ENCODE results near the gene PPM1A. TPM values are rescaled to one million over a fixed set of nuclear protein-coding genes. Genes with fewer than 3 reads are reported as not detected.
A peak's percentile ranks its signal among the peaks of the same experiment; 100 is the strongest.

The PPM1A gene
- total and polyA plus RNA-seq, 2 experiments from 2014 or later = 29.8 to 34.1 TPM

DNA sequence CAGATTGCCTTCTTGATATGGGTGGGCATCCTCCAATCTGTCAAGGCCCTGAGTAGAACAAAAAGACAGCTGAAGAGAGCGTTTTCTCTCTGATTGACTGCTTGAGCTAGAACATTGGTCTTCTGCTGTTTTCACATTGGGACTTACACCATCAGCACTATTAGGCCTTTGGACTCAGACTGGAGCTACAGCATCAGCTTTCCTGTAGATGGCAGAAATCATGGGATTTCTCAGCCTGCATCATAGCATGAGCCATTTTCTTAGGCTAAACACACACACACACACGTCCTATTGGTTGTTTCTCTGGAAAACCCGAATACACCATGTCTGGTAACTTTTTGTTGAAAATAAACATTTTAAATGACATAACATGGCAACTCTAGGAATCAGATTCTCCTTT is 15.8 kb upstream of the PPM1A start:
- TF ChIP-seq POLR2AphosphoS5 (IDR thresholded peaks at IDR 0.05; ENCODE audit: low read depth) = no peak
- TF ChIP-seq, protein P1, sequence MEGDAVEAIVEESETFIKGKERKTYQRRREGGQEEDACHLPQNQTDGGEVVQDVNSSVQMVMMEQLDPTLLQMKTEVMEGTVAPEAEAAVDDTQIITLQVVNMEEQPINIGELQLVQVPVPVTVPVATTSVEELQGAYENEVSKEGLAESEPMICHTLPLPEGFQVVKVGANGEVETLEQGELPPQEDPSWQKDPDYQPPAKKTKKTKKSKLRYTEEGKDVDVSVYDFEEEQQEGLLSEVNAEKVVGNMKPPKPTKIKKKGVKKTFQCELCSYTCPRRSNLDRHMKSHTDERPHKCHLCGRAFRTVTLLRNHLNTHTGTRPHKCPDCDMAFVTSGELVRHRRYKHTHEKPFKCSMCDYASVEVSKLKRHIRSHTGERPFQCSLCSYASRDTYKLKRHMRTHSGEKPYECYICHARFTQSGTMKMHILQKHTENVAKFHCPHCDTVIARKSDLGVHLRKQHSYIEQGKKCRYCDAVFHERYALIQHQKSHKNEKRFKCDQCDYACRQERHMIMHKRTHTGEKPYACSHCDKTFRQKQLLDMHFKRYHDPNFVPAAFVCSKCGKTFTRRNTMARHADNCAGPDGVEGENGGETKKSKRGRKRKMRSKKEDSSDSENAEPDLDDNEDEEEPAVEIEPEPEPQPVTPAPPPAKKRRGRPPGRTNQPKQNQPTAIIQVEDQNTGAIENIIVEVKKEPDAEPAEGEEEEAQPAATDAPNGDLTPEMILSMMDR (conservative IDR thresholded peaks at IDR 0.05; ENCODE audit: low read depth in 2 of 2) = peak in 1 of 2 experiments; percentile 16; a peak in 1 of 4 replicates
- DNase-seq (ENCODE audit: low spot score) (no peak), ATAC-seq (no peak; the same call in 2 of the 3 replicates)
- H2AFZ ChIP-seq = no peak overlapping the region
- no peaks in the 10 kb centered on the region for H3K9me2 ChIP-seq (ENCODE audit: insufficient read depth)
- H3K4me2 ChIP-seq = no peak overlapping the region
- H3K4me1 Mint-ChIP-seq = peaks cover 2% of the 10 kb centered on the region; the same call in 1 of the 3 replicates
- H3F3A ChIP-seq (replicated peaks; ENCODE audit: low read depth) = no peaks in the 10 kb centered on the region
- H3K27ac ChIP-seq (ENCODE audit: low read depth) = no peak overlapping the region
- H3K79me2 ChIP-seq (replicated peaks; ENCODE audit: insufficient read depth) = no peaks in the 10 kb centered on the region
- peaks cover 6% of the 10 kb centered on the region; the same call in 1 of the 2 replicates for H3K36me3 ChIP-seq (ENCODE audit: insufficient read depth)
- no peak overlapping the region for H3K4me3 ChIP-seq
- H3K27me3 Mint-ChIP-seq (ENCODE audit: insufficient read depth, low read depth, poor library complexity) = no peaks in the 10 kb centered on the region
- H3K4me1 ChIP-seq (ENCODE audit: insufficient read depth) = no peaks in the 10 kb centered on the region
- no peak overlapping the region for H3K27ac Mint-ChIP-seq
- H3K27me3 ChIP-seq (ENCODE audit: insufficient read depth) = no peaks in the 10 kb centered on the region
- peaks cover 13% of the 10 kb centered on the region; the same call in 2 of the 3 replicates for H3K9me3 Mint-ChIP-seq
- H3K36me3 Mint-ChIP-seq (ENCODE audit: low read depth) = no peaks in the 10 kb centered on the region
- H3K4me3 Mint-ChIP-seq = no peak overlapping the region
- H4K20me1 ChIP-seq (replicated peaks; ENCODE audit: insufficient read depth) = no peaks in the 10 kb centered on the region

DNA sequence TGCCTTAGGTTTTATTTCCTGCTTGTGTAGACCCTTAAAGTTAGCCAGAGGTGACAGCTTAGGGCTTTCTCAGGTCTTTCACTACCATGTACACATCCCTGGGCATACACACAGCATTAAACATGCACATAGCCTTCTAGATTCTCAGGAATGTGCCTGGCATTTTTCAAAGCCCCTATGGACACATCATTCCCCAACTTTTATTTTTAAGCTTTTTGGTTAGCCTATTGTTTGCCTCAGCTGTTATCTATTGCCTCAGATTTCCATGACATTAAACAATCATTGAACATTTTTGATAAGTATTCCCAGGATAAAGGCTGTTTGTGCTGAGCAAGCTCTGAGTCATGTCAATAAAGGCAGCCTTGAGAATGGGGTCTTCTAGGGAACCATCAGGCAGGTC is 15.1 kb upstream of the PPM1A start:
- Histone ChIP-seq H3K79me2 (replicated peaks; ENCODE audit: insufficient read depth) (no peaks in the 10 kb centered on the region), H3K27me3 (ENCODE audit: insufficient read depth) (no peaks in the 10 kb centered on the region), H3K9me2 (ENCODE audit: insufficient read depth) (0 out of 2 replicates have a peak, but pooled peaks cover 1% of the 10 kb centered on the region), H4K20me1 (replicated peaks; ENCODE audit: insufficient read depth) (no peaks in the 10 kb centered on the region), H3K4me2 (no peak overlapping the region), H3K4me1 (ENCODE audit: insufficient read depth) (no peaks in the 10 kb centered on the region), H3F3A (replicated peaks; ENCODE audit: low read depth) (no peaks in the 10 kb centered on the region), H3K36me3 (ENCODE audit: insufficient read depth) (peaks cover 6% of the 10 kb centered on the region; the same call in 1 of the 2 replicates), H2AFZ (no peak overlapping the region), H3K27ac (ENCODE audit: low read depth) (no peak overlapping the region), H3K4me3 (no peak overlapping the region)
- H3K4me1 Mint-ChIP-seq = peaks cover 2% of the 10 kb centered on the region; the same call in 1 of the 3 replicates
- ATAC-seq = no peak
- peaks cover under 1% of the 10 kb centered on the region for H3K27me3 Mint-ChIP-seq (ENCODE audit: insufficient read depth, low read depth, poor library complexity)
- peaks cover 13% of the 10 kb centered on the region; the same call in 2 of the 3 replicates for H3K9me3 Mint-ChIP-seq
- no peaks in the 10 kb centered on the region for H3K36me3 Mint-ChIP-seq (ENCODE audit: low read depth)
- H3K4me3 Mint-ChIP-seq = no peak overlapping the region
- H3K27ac Mint-ChIP-seq = no peak overlapping the region
- no peak for DNase-seq (ENCODE audit: low spot score)
- TF ChIP-seq POLR2AphosphoS5 (IDR thresholded peaks at IDR 0.05; ENCODE audit: low read depth) (no peak), JUNB (IDR thresholded peaks at IDR 0.05; ENCODE audit: unreplicated experiment) (no peak), CREB1 (CRISPR knock-in tag; IDR thresholded peaks at IDR 0.05; ENCODE audit: low read depth) (no peak), STAT1 (IDR thresholded peaks at IDR 0.05; ENCODE audit: unreplicated experiment) (no peak), EZH2phosphoT487 (IDR thresholded peaks at IDR 0.05; ENCODE audit: unreplicated experiment) (no peak), ZNF331 (CRISPR knock-in tag; IDR thresholded peaks at IDR 0.05; ENCODE audit: low read depth) (no peak), NANOG (IDR thresholded peaks at IDR 0.05; ENCODE audit: borderline replicate concordance) (no peak), ZNF114 (CRISPR knock-in tag; IDR thresholded peaks at IDR 0.05) (no peak)
- TF ChIP-seq, protein P2, sequence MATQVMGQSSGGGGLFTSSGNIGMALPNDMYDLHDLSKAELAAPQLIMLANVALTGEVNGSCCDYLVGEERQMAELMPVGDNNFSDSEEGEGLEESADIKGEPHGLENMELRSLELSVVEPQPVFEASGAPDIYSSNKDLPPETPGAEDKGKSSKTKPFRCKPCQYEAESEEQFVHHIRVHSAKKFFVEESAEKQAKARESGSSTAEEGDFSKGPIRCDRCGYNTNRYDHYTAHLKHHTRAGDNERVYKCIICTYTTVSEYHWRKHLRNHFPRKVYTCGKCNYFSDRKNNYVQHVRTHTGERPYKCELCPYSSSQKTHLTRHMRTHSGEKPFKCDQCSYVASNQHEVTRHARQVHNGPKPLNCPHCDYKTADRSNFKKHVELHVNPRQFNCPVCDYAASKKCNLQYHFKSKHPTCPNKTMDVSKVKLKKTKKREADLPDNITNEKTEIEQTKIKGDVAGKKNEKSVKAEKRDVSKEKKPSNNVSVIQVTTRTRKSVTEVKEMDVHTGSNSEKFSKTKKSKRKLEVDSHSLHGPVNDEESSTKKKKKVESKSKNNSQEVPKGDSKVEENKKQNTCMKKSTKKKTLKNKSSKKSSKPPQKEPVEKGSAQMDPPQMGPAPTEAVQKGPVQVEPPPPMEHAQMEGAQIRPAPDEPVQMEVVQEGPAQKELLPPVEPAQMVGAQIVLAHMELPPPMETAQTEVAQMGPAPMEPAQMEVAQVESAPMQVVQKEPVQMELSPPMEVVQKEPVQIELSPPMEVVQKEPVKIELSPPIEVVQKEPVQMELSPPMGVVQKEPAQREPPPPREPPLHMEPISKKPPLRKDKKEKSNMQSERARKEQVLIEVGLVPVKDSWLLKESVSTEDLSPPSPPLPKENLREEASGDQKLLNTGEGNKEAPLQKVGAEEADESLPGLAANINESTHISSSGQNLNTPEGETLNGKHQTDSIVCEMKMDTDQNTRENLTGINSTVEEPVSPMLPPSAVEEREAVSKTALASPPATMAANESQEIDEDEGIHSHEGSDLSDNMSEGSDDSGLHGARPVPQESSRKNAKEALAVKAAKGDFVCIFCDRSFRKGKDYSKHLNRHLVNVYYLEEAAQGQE (IDR thresholded peaks at IDR 0.05; ENCODE audit: unreplicated experiment) = no peak
- TF ChIP-seq, protein P3, sequence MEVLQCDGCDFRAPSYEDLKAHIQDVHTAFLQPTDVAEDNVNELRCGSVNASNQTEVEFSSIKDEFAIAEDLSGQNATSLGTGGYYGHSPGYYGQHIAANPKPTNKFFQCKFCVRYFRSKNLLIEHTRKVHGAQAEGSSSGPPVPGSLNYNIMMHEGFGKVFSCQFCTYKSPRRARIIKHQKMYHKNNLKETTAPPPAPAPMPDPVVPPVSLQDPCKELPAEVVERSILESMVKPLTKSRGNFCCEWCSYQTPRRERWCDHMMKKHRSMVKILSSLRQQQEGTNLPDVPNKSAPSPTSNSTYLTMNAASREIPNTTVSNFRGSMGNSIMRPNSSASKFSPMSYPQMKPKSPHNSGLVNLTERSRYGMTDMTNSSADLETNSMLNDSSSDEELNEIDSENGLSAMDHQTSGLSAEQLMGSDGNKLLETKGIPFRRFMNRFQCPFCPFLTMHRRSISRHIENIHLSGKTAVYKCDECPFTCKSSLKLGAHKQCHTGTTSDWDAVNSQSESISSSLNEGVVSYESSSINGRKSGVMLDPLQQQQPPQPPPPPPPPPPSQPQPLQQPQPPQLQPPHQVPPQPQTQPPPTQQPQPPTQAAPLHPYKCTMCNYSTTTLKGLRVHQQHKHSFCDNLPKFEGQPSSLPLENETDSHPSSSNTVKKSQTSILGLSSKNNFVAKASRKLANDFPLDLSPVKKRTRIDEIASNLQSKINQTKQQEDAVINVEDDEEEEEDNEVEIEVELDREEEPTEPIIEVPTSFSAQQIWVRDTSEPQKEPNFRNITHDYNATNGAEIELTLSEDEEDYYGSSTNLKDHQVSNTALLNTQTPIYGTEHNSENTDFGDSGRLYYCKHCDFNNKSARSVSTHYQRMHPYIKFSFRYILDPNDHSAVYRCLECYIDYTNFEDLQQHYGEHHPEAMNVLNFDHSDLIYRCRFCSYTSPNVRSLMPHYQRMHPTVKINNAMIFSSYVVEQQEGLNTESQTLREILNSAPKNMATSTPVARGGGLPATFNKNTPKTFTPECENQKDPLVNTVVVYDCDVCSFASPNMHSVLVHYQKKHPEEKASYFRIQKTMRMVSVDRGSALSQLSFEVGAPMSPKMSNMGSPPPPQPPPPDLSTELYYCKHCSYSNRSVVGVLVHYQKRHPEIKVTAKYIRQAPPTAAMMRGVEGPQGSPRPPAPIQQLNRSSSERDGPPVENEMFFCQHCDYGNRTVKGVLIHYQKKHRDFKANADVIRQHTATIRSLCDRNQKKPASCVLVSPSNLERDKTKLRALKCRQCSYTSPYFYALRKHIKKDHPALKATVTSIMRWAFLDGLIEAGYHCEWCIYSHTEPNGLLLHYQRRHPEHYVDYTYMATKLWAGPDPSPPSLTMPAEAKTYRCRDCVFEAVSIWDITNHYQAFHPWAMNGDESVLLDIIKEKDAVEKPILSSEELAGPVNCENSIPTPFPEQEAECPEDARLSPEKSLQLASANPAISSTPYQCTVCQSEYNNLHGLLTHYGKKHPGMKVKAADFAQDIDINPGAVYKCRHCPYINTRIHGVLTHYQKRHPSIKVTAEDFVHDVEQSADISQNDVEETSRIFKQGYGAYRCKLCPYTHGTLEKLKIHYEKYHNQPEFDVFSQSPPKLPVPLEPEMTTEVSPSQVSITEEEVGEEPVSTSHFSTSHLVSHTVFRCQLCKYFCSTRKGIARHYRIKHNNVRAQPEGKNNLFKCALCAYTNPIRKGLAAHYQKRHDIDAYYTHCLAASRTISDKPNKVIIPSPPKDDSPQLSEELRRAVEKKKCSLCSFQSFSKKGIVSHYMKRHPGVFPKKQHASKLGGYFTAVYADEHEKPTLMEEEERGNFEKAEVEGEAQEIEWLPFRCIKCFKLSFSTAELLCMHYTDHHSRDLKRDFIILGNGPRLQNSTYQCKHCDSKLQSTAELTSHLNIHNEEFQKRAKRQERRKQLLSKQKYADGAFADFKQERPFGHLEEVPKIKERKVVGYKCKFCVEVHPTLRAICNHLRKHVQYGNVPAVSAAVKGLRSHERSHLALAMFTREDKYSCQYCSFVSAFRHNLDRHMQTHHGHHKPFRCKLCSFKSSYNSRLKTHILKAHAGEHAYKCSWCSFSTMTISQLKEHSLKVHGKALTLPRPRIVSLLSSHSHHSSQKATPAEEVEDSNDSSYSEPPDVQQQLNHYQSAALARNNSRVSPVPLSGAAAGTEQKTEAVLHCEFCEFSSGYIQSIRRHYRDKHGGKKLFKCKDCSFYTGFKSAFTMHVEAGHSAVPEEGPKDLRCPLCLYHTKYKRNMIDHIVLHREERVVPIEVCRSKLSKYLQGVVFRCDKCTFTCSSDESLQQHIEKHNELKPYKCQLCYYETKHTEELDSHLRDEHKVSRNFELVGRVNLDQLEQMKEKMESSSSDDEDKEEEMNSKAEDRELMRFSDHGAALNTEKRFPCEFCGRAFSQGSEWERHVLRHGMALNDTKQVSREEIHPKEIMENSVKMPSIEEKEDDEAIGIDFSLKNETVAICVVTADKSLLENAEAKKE (CRISPR knock-in tag; IDR thresholded peaks at IDR 0.05) = no peak

All from GM23338 (cell line).